COLO668 (cell line): ENCODE measurements around the gene NT5E.

Experiments
- DNase-seq: peaks from one replicate; lab custom pipeline; 2025; ENCODE audit not compliant: unreplicated experiment; lab: John Stamatoyannopoulos, UW

Gene NT5E

GRCh38 chr6:85421181-85421580, 28.7 kb upstream of the NT5E start:
- DNase-seq = no peak

- no peak for DNase-seq
Observed at GRCh38 chr6:85421972-85422371, 27.9 kb upstream of the NT5E start.

GRCh38 chr6:85422996-85423395, 26.9 kb upstream of the NT5E start:
- DNase-seq = no peak

- no peak for DNase-seq
Observed at GRCh38 chr6:85424981-85425380, 24.9 kb upstream of the NT5E start.

GRCh38 chr6:85425997-85426396, 23.9 kb upstream of the NT5E start:
- DNase-seq = no peak

- no peak for DNase-seq
Observed at GRCh38 chr6:85428486-85428885, 21.4 kb upstream of the NT5E start.

DNA sequence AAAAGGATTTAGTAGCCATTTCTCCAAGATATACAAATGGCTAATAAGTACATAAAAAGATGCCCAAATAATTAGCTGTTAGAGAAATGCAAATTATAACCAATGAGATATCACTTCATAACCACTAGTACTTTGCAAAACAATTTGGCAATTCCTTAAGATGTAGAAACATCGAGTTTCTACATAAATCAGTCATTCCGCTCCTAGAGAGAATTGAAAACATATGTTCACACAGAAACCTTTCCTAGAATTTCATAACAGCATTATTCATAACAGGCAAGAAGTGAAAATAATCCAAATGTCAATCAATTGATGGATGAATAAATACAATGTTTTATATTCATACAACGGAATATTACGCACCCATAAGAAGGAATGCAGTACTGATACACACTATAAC, 20.5 kb upstream of the NT5E start:
- no peak for DNase-seq

GRCh38 chr6:85431271-85431670, 18.6 kb upstream of the NT5E start:
- no peak for DNase-seq

- DNase-seq = no peak
Observed at GRCh38 chr6:85432554-85432953, 17.3 kb upstream of the NT5E start.

GRCh38 chr6:85435851-85436250, 14.0 kb upstream of the NT5E start:
- no peak for DNase-seq

DNA sequence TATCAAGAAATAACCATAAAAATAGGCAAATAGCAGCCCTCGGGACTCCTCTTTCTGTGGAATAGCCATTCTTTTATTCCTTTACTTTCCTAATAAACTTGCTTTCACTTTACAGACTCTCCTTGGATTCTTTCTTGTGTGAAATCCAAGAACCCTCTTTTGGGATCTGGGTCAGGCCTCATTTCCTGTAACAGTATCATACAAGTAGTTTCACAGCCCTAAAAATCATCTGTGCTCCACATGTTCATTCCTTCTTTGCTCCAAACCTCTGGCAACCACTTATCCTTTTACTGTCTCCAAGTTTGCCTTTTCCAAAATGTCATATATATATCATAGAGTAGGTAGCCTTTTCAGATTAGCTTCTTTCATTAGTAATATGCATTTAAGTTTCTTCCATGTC, 13.5 kb upstream of the NT5E start:
- DNase-seq = no peak

DNA sequence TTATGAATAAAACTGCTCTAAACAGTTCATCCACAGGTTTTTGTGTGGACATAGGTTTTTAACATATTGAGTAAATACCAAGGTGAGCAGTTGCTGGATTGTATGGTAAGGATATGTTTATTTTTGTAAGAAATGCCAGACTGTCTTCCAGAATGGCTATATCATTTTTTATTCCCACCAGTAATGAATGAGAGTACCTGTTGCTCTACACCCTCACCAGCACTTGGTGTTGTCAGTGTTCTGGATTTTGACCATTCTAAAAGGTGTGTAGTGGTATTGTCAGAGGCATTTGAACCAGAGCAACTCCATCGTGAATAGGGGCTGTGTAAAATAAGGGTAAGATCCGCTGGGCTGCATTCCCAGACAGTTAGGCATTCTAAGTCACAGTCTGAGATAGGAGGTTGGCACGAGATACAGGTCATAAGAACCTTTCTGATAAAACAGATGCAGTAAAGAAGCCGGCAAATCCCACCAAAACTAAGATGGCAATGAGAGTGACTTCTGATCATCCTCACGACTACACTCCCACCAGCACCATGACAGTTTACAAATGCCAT, 12.9 kb upstream of the NT5E start:
- DNase-seq = no peak

DNA sequence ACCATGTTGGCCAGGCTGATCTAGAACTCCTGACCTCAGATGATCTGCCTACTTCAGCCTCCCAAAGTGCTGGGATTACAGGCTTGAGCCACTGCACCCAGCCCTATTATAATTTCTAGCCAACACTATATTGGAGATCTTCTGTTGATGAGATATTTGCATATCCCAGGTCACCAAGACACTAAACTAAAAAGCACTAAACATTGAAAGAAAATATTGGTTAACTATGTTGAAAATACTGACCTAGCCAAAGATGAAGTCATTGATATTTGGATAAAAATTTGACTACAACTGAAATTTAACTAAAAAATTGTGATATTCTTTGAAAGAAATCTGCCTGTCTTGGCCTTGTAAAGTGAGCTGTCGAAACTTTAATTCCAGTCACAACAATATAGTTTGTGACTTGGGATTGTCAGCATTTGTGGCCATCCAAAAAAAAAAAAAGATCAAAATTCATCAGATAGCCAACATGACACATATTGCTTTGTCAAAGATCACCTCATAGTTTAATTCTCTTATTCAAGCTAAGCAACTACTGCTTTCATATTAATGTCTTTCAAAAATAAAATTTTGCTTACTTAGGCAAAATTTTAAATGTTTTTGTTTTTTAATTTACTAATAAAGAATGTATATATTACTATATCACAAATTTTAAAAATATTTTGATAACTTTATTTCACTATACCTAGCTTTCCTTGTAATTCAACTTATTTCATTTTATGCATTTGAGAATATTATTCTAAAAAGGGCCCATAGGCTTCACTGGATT, 6.3 kb upstream of the NT5E start:
- DNase-seq = no peak

DNA sequence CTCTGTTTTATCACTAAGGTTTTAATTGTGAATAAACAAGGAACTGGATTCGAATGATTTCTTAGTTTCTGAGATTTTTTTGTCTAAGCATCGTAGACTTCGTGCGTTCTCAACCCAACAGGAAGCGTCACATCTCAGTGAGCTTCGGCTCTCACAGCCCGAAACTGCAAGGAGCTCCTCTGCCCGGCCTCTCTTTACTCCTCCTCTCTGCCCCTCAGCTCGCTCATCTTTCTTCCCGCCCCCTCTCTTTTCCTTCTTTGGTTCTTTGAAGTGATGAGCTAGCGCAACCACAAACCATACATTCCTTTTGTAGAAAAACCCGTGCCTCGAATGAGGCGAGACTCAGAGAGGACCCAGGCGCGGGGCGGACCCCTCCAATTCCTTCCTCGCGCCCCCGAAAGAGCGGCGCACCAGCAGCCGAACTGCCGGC, 480 bp upstream of the NT5E start:
- no peak for DNase-seq

DNA sequence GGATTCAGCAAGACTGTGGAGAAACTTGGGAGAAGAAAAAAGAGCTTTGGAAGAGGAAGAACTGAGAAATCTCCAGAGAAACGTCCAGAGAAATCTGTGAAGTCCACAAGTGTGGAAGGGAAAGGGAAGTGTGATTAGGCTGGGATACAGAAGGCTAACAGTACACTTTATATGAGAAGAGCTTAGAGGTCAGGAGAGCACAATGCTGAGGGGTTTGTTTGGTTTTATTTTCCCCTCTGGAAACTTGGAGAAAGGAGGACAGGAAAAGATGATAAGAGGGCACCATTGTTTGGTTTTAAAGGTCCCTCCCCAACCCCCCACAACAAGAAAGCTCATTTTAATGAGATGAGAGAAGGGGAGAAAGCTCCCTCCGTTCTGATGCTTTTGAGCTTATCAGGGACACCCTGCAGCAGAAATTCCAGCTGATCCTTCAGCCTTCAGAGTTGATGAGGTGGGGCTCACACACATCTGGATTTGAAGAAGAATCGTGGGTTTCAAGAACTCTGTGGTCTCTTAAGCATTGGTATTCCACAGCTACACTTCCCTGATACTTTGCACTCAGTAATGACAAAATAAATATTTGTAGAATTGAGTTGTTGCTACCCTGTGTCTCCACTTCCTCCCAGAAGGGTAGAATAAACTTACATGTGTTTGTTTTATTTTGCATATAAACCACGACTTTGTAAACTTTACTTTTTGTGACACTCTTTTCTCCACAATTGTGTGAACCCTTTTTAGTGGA, 1.9 kb downstream of the NT5E start:
- no peak for DNase-seq

- no peak for DNase-seq
Observed at GRCh38 chr6:85452441-85452881, 2.6 kb downstream of the NT5E start.

DNA sequence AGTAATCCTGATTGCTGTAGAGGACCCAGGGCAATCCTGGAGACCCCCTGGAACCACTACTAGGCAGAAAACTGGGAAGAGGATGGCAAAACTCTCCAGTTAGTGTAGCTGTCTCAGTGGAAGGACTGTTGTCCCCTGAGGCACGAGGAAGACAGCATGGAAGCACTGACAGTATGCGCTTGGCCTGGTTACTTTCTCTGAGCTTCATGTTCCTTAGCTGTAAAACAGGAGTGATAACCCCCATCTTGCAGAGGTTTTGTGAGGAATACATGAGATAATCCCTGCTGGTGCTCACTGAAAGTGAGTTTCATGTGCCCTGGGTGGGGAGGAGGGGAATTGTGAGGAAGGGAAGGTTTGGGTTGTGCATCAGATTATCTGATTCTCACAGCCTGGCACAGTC, 3.2 kb downstream of the NT5E start:
- DNase-seq = no peak

DNA sequence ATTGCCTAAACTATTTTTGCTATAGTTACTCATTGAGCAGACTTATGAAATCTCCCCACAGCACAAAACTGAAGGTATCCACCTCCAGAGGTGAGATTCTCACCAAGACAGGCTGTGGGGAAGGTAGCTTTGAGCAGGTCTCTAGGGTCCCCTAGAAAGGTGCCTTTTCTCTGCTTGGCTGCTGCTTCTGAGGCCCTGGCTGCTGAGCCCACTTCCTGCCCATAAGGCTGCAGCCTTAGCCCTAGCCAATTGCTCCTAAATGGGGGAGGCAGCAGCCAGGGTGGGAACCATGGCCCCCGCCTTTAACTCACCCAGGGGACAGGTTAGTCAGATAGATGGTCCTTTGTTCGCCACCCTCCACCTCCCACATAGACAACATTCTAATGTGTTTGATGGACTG, 3.6 kb downstream of the NT5E start:
- DNase-seq = no peak

DNA sequence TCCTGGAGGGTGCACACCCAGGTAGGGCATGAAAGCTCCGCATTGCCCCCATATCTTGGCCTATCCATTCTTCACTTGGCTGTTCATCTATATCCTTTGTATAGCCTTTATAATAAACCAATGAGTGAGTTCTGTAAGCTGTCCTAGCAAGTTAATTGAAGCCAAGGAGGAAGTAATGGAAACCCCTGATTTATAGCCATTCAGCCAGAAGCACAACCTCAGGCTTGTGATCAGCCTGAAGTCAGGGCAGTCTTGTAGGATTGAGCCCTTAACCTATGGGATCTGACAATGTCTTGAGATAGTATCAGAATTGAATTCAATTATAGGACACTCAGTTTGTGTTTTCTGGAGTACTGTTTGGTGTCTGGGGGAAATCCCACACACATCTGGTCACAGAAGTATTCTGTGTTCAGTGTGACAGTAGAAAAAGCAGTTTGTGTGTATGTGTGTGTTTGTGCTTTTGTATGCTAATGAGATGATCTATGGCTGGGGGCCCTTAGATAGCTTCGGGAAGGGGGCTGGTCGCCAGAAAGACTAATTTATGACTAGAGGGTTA, 5.7 kb downstream of the NT5E start:
- DNase-seq = no peak

- no peak for DNase-seq
Observed at GRCh38 chr6:85456782-85457181, 6.9 kb downstream of the NT5E start.

DNA sequence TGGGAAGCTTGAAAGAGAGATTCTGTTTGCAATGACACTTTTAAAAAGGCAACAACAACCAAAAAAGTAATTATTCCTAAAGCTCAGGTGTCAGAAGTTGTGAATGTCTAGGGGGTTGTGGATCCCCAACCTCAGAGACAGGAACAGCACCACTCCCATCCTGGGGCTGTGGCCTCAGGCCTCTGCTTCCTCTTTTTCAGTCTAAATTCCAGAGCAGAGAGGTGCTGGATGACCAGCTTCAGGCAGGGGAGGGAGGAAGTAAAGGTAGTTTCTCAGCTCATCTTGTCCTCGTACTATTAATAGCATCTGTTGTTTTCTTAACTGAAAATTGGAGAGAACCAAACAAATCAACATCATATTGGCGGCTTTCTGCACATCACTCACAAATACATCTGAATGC, 8.3 kb downstream of the NT5E start:
- no peak for DNase-seq

DNA sequence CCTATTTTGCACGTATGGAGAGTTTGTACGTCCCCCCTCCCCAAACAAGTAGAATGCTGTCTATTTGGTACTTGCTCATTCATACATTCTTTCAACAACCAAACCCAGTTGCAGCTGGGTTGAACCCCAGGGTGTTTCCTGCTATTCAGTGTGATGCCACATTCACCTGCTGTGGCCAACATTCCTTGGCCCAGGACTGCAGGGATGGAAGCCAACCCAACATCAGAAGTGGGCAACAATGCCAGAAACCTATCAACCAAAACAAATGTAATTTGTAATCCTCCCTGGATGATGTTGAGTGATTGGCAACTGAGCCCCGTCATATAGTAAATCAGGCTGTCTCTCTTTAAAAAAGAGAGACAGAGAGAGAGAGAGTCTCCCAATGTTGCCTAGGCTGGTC, 8.9 kb downstream of the NT5E start:
- DNase-seq = no peak
